K562 (cell line): ENCODE data around the gene BBC3. TPM values are rescaled to one million over a fixed set of nuclear protein-coding genes. Genes with fewer than 3 reads are reported as not detected.

Experiments used
- AFF4 ChIP-seq: sonication (generic); formaldehyde crosslinking; IDR thresholded peaks from 2 replicates; pipeline ENCODE4 v1.8.0; 2023; ENCODE audit warnings: mild to moderate bottlenecking, missing genetic modification reagents
- GATAD2A ChIP-seq: fragments of 450-650 bp; IDR thresholded peaks from 2 replicates; pipeline ENCODE4 v1.6.1; 2017
- HDAC8 ChIP-seq: fragments of 450-650 bp; IDR thresholded peaks from 2 replicates; pipeline ENCODE4 v1.6.1; 2016; ENCODE audit warnings: mild to moderate bottlenecking, missing genetic modification characterization, moderate library complexity, missing compliant biosample characterization
- SOX6 ChIP-seq: fragments of 450-650 bp; IDR thresholded peaks from 2 replicates; pipeline ENCODE4 v1.6.1; 2014; ENCODE audit warnings: mild to moderate bottlenecking
- TAF7 ChIP-seq: fragments of 450-650 bp; IDR thresholded peaks from 2 replicates; pipeline ENCODE4 v1.6.1; 2016; ENCODE audit warnings: missing genetic modification characterization, missing compliant biosample characterization
- ZFP1 ChIP-seq: fragments of 450-650 bp; formaldehyde crosslinking; IDR thresholded peaks from 2 replicates; pipeline ENCODE4 v1.4.0; 2020; ENCODE audit warnings: mild to moderate bottlenecking, mixed read lengths
- ZNF398 ChIP-seq: fragments of 250-450 bp; sonication (Bioruptor Pico); IDR thresholded peaks from 2 replicates; pipeline ENCODE4 v1.8.0; 2021; ENCODE audit warnings: moderate library complexity, mild to moderate bottlenecking, inconsistent platforms
- polyA plus RNA-seq, 8 experiments: library from polyadenylated mRNA; depleted of rRNA in 4 of 8; stranded (reverse) in 5 of 8; unstranded in 3 of 8; fragments of >200 nt; fragmentation: Nextera tagmentation in 2 of 8; fragmentation: Illumina TruSeq in 1 of 8; extraction: Ambion mirVana in 2 of 8; extraction: Trizol in 1 of 8; gene quantifications; 2 replicates each; pipeline versions ENCODE4 v1.2.1 to v1.2.3, GENCODE V29; 2011 to 2014; ENCODE audit warnings: inconsistent platforms in 1 of 8, missing spikeins in 1 of 8
- total RNA-seq, 7 experiments: library from RNA; depleted of rRNA in 6 of 7; stranded (reverse); fragments of >200 nt in 6 of 7; fragmentation: Illumina TruSeq in 2 of 7; extraction: Trizol in 2 of 7; gene quantifications; 2 replicates each; pipeline versions ENCODE4 v1.2.1 to v1.2.3, GENCODE V29; 2011 to 2021; ENCODE audit warnings: low replicate concordance in 1 of 7
- TF ChIP-seq, protein P1 (sequence below): fragments of 200-800 bp; sonication (Bioruptor generic); IDR thresholded peaks from 2 replicates; pipeline ENCODE4 v1.6.1; 2016; ENCODE audit warnings: missing genetic modification characterization, missing compliant biosample characterization
- TF ChIP-seq, protein P2 (sequence below): fragments of 450-650 bp; formaldehyde crosslinking; IDR thresholded peaks from 2 replicates; pipeline ENCODE4 v1.4.0; 2020; ENCODE audit warnings: mild to moderate bottlenecking, moderate library complexity
- TF ChIP-seq, protein P3 (sequence below), 2 experiments: fragments of 450-650 bp; IDR thresholded peaks; 2 replicates each; pipeline ENCODE4 v1.6.1; 2016
- TF ChIP-seq, protein P4 (sequence below): sonication (generic); formaldehyde crosslinking; IDR thresholded peaks from 2 replicates; pipeline ENCODE4 v1.8.0; 2023; ENCODE audit warnings: mild to moderate bottlenecking, missing genetic modification reagents

Gene BBC3
- total and polyA plus RNA-seq, 9 of the 15 experiments (the other 6 are each of a cell fraction or from before 2014, with no cell fraction given), result 0.15 to 30.7 (median 4.8) TPM

GRCh38 chr19:47210689-47211316, 20.2 kb downstream of the BBC3 start (continued):
- TF ChIP-seq, protein P1, sequence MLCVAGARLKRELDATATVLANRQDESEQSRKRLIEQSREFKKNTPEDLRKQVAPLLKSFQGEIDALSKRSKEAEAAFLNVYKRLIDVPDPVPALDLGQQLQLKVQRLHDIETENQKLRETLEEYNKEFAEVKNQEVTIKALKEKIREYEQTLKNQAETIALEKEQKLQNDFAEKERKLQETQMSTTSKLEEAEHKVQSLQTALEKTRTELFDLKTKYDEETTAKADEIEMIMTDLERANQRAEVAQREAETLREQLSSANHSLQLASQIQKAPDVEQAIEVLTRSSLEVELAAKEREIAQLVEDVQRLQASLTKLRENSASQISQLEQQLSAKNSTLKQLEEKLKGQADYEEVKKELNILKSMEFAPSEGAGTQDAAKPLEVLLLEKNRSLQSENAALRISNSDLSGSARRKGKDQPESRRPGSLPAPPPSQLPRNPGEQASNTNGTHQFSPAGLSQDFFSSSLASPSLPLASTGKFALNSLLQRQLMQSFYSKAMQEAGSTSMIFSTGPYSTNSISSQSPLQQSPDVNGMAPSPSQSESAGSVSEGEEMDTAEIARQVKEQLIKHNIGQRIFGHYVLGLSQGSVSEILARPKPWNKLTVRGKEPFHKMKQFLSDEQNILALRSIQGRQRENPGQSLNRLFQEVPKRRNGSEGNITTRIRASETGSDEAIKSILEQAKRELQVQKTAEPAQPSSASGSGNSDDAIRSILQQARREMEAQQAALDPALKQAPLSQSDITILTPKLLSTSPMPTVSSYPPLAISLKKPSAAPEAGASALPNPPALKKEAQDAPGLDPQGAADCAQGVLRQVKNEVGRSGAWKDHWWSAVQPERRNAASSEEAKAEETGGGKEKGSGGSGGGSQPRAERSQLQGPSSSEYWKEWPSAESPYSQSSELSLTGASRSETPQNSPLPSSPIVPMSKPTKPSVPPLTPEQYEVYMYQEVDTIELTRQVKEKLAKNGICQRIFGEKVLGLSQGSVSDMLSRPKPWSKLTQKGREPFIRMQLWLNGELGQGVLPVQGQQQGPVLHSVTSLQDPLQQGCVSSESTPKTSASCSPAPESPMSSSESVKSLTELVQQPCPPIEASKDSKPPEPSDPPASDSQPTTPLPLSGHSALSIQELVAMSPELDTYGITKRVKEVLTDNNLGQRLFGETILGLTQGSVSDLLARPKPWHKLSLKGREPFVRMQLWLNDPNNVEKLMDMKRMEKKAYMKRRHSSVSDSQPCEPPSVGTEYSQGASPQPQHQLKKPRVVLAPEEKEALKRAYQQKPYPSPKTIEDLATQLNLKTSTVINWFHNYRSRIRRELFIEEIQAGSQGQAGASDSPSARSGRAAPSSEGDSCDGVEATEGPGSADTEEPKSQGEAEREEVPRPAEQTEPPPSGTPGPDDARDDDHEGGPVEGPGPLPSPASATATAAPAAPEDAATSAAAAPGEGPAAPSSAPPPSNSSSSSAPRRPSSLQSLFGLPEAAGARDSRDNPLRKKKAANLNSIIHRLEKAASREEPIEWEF, result peak; percentile 37; the same call in 1 of the 2 replicates
- TF ChIP-seq, protein P2, sequence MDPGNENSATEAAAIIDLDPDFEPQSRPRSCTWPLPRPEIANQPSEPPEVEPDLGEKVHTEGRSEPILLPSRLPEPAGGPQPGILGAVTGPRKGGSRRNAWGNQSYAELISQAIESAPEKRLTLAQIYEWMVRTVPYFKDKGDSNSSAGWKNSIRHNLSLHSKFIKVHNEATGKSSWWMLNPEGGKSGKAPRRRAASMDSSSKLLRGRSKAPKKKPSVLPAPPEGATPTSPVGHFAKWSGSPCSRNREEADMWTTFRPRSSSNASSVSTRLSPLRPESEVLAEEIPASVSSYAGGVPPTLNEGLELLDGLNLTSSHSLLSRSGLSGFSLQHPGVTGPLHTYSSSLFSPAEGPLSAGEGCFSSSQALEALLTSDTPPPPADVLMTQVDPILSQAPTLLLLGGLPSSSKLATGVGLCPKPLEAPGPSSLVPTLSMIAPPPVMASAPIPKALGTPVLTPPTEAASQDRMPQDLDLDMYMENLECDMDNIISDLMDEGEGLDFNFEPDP (CRISPR knock-in tag), result peak; percentile 69; the same call in 1 of the 2 replicates
- TF ChIP-seq GATAD2A (no peak), SOX6 (peak; percentile 51; the same call in 1 of the 2 replicates), HDAC8 (peak; percentile 57; the same call in 1 of the 2 replicates), AFF4 (CRISPR knock-in tag) (peak; percentile 77; the same call in 1 of the 2 replicates), ZFP1 (CRISPR knock-in tag) (0 out of 2 replicates have a peak, but pooled peaks have one; percentile 10), ZNF398 (no peak), TAF7 (tag) (peak; percentile 58; the same call in 1 of the 2 replicates)
- TF ChIP-seq, protein P3, sequence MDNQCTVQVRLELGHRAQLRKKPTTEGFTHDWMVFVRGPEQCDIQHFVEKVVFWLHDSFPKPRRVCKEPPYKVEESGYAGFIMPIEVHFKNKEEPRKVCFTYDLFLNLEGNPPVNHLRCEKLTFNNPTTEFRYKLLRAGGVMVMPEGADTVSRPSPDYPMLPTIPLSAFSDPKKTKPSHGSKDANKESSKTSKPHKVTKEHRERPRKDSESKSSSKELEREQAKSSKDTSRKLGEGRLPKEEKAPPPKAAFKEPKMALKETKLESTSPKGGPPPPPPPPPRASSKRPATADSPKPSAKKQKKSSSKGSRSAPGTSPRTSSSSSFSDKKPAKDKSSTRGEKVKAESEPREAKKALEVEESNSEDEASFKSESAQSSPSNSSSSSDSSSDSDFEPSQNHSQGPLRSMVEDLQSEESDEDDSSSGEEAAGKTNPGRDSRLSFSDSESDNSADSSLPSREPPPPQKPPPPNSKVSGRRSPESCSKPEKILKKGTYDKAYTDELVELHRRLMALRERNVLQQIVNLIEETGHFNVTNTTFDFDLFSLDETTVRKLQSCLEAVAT (IDR thresholded peaks at IDR 0.05), result 0 out of 4 replicates have a peak, but pooled peaks of 1 of the 2 experiments have one; percentile 25
- TF ChIP-seq, protein P4, sequence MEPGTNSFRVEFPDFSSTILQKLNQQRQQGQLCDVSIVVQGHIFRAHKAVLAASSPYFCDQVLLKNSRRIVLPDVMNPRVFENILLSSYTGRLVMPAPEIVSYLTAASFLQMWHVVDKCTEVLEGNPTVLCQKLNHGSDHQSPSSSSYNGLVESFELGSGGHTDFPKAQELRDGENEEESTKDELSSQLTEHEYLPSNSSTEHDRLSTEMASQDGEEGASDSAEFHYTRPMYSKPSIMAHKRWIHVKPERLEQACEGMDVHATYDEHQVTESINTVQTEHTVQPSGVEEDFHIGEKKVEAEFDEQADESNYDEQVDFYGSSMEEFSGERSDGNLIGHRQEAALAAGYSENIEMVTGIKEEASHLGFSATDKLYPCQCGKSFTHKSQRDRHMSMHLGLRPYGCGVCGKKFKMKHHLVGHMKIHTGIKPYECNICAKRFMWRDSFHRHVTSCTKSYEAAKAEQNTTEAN (CRISPR knock-in tag), result no peak
